Suppressor macrophage (primary cell): ENCODE measurements around the gene LZTS3.

ENCODE experiments used
- DNase-seq, 4 experiments: peaks; one replicate each; pipeline ENCODE4 v3.0.0-alpha.2; 2020 to 2022

LZTS3 gene

DNA sequence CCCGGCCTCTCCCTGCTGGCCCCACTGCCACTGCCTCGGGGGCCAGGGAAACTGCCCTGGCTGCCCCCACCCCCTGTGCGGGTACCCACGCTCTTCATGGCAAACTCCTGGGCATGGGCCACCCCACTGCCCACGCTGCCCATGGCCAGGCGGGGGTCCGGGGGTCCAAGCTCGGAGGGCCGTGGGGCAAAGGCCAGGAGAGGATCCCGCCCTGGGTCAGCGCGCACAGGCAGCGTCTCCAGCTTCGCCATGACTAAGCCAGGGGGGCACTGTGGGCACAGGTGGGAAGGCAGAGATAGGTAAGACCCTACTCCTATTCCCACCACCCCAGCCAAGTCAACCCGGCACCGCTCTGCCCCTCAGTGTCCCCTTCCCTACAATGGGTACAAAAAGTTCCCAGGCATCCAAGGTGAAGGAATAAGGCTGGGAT is 6.4 kb downstream of the LZTS3 start:
- DNase-seq: no peak

GRCh38 chr20:3166338-3166912 is 6.9 kb downstream of the LZTS3 start:
- no peak for DNase-seq

- peak; percentile 26 to 68 (median 54) for DNase-seq
Measured at GRCh38 chr20:3165473-3166337, 7.6 kb downstream of the LZTS3 start.

DNA sequence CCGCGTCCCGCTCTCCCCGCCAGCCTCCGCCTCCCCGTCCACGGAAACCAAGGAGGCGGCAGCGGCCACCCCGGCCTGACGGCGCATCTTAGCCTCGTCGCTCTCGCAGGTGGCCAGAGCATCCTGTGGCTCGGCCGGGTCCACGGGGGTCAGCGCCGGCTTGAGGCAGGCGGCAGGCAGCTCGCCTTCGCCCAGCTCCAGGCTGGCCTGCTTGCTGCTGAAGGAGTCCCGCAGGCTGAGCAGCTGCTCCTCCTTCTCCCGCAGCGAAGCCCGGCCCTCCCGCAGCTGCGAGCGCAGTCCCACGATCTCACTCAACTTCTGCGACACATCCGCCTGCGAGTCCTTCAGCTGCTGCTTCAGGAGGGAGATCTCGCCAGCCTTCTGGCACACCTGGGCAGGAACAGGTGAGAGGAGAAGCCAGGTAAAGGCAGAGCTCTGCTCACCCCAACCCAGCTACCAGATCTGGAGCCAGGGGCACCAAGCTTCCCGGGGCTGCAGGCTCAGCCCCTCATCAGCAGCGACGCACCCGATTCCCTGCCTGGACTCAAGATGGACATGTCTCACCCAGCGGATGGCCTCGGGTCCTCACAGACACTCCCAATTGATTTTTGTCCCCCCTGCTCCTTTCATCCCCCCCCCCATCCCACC is 8.5 kb downstream of the LZTS3 start:
- no peak for DNase-seq

- DNase-seq: no peak
Measured at GRCh38 chr20:3164043-3164762, 9.1 kb downstream of the LZTS3 start.

- no peak for DNase-seq
Measured at GRCh38 chr20:3163099-3164042, 10.0 kb downstream of the LZTS3 start.

GRCh38 chr20:3162080-3162611 is 11.2 kb downstream of the LZTS3 start:
- DNase-seq: no peak

- no peak for DNase-seq
Measured at GRCh38 chr20:3161316-3162079, 11.9 kb downstream of the LZTS3 start.

DNA sequence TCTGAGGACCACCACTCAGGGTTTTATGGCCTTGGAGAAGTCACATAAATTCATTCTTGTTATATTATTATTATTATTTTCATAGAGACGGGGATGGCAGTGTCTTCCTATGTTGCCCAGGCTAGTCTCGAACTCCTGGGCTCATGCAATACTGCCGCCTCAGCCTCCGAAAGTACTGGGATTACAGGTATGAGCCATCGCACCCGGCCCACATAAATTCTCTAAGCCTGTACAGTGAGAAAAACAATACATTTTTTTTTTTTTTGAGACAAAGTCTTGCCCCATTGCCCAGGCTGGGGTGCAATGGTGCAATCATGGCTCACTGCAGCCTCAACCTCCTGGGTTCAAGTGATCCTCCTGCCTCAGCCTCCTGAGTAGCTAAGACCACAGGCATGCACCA is 12.9 kb downstream of the LZTS3 start:
- no peak for DNase-seq

DNA sequence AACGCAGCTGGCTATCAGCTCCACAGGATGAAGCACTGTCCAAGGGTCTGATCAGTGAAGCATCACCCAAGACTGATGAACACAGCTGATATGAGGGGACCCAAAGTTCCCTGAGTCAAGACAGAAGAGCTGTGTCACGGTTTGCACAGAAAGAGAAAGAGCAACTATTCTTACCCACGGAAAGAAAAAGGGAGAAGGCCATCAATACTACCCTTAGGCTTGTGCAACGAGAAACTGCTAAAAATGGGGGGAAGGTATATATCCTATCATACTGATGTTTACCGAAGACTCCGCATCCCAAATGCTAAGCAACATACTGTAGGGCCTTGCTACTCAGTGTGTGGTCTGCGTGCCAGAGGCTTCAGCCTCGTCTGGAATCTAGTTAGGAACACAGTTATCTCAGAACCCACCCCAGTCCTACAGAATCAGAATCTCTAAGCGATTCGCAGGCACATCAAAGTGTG is 14.3 kb downstream of the LZTS3 start:
- peak in 2 of 4 experiments; percentile 16 to 30 for DNase-seq

- DNase-seq: no peak
Measured at GRCh38 chr20:3157817-3158216, 15.5 kb downstream of the LZTS3 start.

GRCh38 chr20:3156811-3157619 is 16.3 kb downstream of the LZTS3 start:
- DNase-seq: peak; percentile 26 to 80 (median 54)

GRCh38 chr20:3152057-3152644 is 21.2 kb downstream of the LZTS3 start:
- peak in 2 of 4 experiments; percentile 6 to 23 for DNase-seq

GRCh38 chr20:3150908-3151307 is 22.4 kb downstream of the LZTS3 start:
- no peak for DNase-seq

- DNase-seq: no peak
Measured at GRCh38 chr20:3146732-3147341, 26.5 kb downstream of the LZTS3 start.

DNA sequence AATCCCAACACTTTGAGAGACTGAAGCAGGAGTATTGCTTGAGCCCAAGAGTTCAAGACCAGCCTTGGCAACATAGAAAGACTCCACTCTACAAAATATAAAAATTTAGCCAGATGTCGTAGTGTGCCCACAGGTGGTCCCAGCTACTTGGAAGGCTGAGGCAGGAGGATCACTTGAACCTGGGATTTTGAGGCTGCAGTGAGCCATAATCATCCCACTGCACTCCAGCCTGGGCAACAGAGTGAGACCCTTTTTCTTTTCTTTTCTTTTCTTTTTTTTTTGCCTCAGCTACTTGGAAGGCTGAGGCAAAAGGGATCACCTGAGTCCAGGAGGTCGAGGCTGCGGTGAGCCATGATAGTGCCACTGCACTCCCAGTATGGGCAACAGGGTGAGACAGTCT is 31.6 kb downstream of the LZTS3 start:
- no peak for DNase-seq

DNA sequence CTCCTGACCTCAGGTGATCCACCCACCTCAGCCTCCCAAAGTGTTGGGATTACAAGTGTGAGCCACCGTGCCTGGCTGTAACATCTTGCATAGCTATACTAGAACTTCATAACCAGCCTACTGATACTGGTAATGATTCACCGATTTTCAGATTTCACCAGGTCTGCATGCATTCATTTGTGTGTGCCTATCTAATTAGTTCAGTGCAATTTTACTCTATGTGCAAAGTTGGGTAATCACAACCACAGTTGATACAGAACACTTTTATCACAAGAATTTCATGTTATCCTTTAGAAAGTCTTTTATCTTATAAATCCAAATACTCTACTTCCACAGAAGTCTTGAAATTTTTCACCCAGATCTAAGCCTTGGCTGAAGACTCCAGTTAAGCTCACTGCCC is 35.9 kb downstream of the LZTS3 start:
- DNase-seq: no peak

GRCh38 chr20:3135507-3136070 is 37.8 kb downstream of the LZTS3 start:
- DNase-seq: no peak
